GM12891 (cell line): ENCODE results near the gene ARID2.

ENCODE experiments used
- PAX5 ChIP-seq: IDR thresholded peaks from 2 replicates; pipeline ENCODE4 v1.6.1; 2011; ENCODE audit warnings: low read length, moderate library complexity, mild to moderate bottlenecking; ENCODE audit not compliant: insufficient read depth, severe bottlenecking
- POLR2A ChIP-seq: IDR thresholded peaks from 2 replicates; pipeline ENCODE4 v1.6.1; 2011; ENCODE audit warnings: low read depth, low read length, control low read depth
- POLR2AphosphoS5 ChIP-seq: IDR thresholded peaks from 2 replicates; pipeline ENCODE4 v1.6.1; 2011; ENCODE audit warnings: low read depth, low read length, control low read depth
- POU2F2 ChIP-seq: IDR thresholded peaks from 2 replicates; pipeline ENCODE4 v1.6.1; 2011; ENCODE audit warnings: low read depth, mild to moderate bottlenecking, control low read depth, low read length, moderate library complexity
- SPI1 ChIP-seq: IDR thresholded peaks from 2 replicates; pipeline ENCODE4 v1.6.1; 2011; ENCODE audit warnings: low read depth, low read length, control low read depth
- TAF1 ChIP-seq: IDR thresholded peaks from 2 replicates; pipeline ENCODE4 v1.6.1; 2011; ENCODE audit warnings: low read depth, low read length, control low read depth

- TF ChIP-seq SPI1 (no peak), POU2F2 (no peak), TAF1 (no peak), POLR2A (no peak; the same call in 1 of the 2 replicates), POLR2AphosphoS5 (no peak; the same call in 1 of the 2 replicates), PAX5 (no peak)
Observed at GRCh38 chr12:45729233-45730083, at the start of gene ARID2.
